WTC11 (cell line): ENCODE data around the gene MMP23B. TPM values are rescaled to one million over a fixed set of nuclear protein-coding genes. Genes with fewer than 3 reads are reported as not detected.

Experiments
- ATAC-seq: fragments of 200-7000 bp; cut with Tn5 transposase; 2 replicates; pipeline ENCODE4 v1.10.0; 2021; ENCODE audit warnings: mild to moderate bottlenecking, moderate library complexity
- CTCF ChIA-PET: fragments of 300-600 bp; sonication (Branson Sonifier 250); formaldehyde crosslinking; loops from one replicate; lab custom pipeline; 2021; ENCODE audit warnings: antibody characterized with exemption; lab: Charles Lee
- POLR2A ChIA-PET: fragments of 350-600 bp; sonication (Branson Sonifier 250); formaldehyde crosslinking; loops from one replicate; lab custom pipeline; 2021; ENCODE audit warnings: antibody characterized with exemption; lab: Charles Lee
- DNase-seq: peaks from one replicate; pipeline ENCODE4 v3.0.0; 2021; ENCODE audit warnings: low spot score
- H3K27ac Mint-ChIP-seq: 2 replicates; pipeline ENCODE4 v1.8.0; 2021; ENCODE audit warnings: mixed read lengths
- H3K27me3 Mint-ChIP-seq: 2 replicates; pipeline ENCODE4 v1.8.0; 2021; ENCODE audit warnings: low read depth, mild to moderate bottlenecking, moderate library complexity, mixed read lengths
- H3K36me3 Mint-ChIP-seq: 2 replicates; pipeline ENCODE4 v1.8.0; 2021; ENCODE audit warnings: mixed read lengths
- H3K4me1 Mint-ChIP-seq: 2 replicates; pipeline ENCODE4 v1.8.0; 2022; ENCODE audit warnings: mixed read lengths
- H3K4me3 Mint-ChIP-seq: 2 replicates; pipeline ENCODE4 v1.8.0; 2021; ENCODE audit warnings: mild to moderate bottlenecking, moderate library complexity, mixed read lengths
- H3K9me3 Mint-ChIP-seq: 2 replicates; pipeline ENCODE4 v1.8.0; 2021; ENCODE audit warnings: mixed read lengths
- CBFB ChIP-seq: sonication (generic); formaldehyde crosslinking; IDR thresholded peaks from 2 replicates; pipeline ENCODE4 v1.8.1; 2022; ENCODE audit warnings: mild to moderate bottlenecking, low read depth, missing genetic modification reagents
- CREB1 ChIP-seq: sonication (generic); formaldehyde crosslinking; IDR thresholded peaks from 2 replicates; pipeline ENCODE4 v1.8.0; 2023; ENCODE audit warnings: mild to moderate bottlenecking, missing genetic modification reagents
- E2F4 ChIP-seq: sonication (generic); formaldehyde crosslinking; IDR thresholded peaks from 2 replicates; pipeline ENCODE4 v1.8.1; 2022; ENCODE audit warnings: low read depth, mild to moderate bottlenecking, moderate library complexity, missing genetic modification reagents, borderline replicate concordance
- ESRRA ChIP-seq: sonication (generic); formaldehyde crosslinking; IDR thresholded peaks from 2 replicates; pipeline ENCODE4 v1.8.1; 2022; ENCODE audit warnings: mild to moderate bottlenecking, missing genetic modification reagents, borderline replicate concordance
- FOXP1 ChIP-seq: sonication (generic); formaldehyde crosslinking; IDR thresholded peaks from 2 replicates; pipeline ENCODE4 v1.8.0; 2022; ENCODE audit warnings: missing genetic modification reagents, mild to moderate bottlenecking, moderate library complexity, borderline replicate concordance
- GABPB1 ChIP-seq: sonication (generic); formaldehyde crosslinking; IDR thresholded peaks from 2 replicates; pipeline ENCODE4 v1.8.1; 2023; ENCODE audit warnings: mild to moderate bottlenecking, missing genetic modification reagents
- GTF2I ChIP-seq: fragments of 250-450 bp; sonication (Bioruptor Pico); conservative IDR thresholded peaks from 2 replicates; pipeline ENCODE4 v1.4.0; 2021; ENCODE audit warnings: mild to moderate bottlenecking
- IRF1 ChIP-seq: sonication (generic); formaldehyde crosslinking; IDR thresholded peaks from 2 replicates; pipeline ENCODE4 v1.8.0; 2023; ENCODE audit warnings: missing genetic modification reagents
- JAZF1 ChIP-seq: fragments of 250-450 bp; sonication (Bioruptor Pico); IDR thresholded peaks from 2 replicates; pipeline ENCODE4 v1.9.0; 2021; ENCODE audit warnings: moderate library complexity, mild to moderate bottlenecking, inconsistent platforms
- JUN ChIP-seq: sonication (generic); formaldehyde crosslinking; IDR thresholded peaks from 2 replicates; pipeline ENCODE4 v1.8.0; 2023; ENCODE audit warnings: mild to moderate bottlenecking, missing genetic modification reagents
- NFE2L1 ChIP-seq: sonication (generic); formaldehyde crosslinking; IDR thresholded peaks from 2 replicates; pipeline ENCODE4 v1.8.1; 2023; ENCODE audit warnings: missing genetic modification reagents
- NR2C2 ChIP-seq: sonication (generic); formaldehyde crosslinking; IDR thresholded peaks from 2 replicates; pipeline ENCODE4 v1.8.0; 2022; ENCODE audit warnings: mild to moderate bottlenecking, missing genetic modification reagents
- NR3C1 ChIP-seq: sonication (generic); formaldehyde crosslinking; conservative IDR thresholded peaks from 2 replicates; pipeline ENCODE4 v1.8.1; 2023; ENCODE audit warnings: low read depth, mild to moderate bottlenecking, missing genetic modification reagents
- PREB ChIP-seq: sonication (generic); formaldehyde crosslinking; IDR thresholded peaks from 2 replicates; pipeline ENCODE4 v1.8.1; 2022; ENCODE audit warnings: mild to moderate bottlenecking, missing genetic modification reagents, moderate library complexity, borderline replicate concordance
- RELA ChIP-seq: sonication (generic); formaldehyde crosslinking; IDR thresholded peaks from 2 replicates; pipeline ENCODE4 v1.8.1; 2022; ENCODE audit warnings: missing genetic modification reagents, mild to moderate bottlenecking, borderline replicate concordance
- SMAD3 ChIP-seq: sonication (generic); formaldehyde crosslinking; IDR thresholded peaks from 2 replicates; pipeline ENCODE4 v1.8.0; 2022; ENCODE audit warnings: missing genetic modification reagents, mild to moderate bottlenecking, borderline replicate concordance
- SMAD4 ChIP-seq: sonication (generic); formaldehyde crosslinking; IDR thresholded peaks from 2 replicates; pipeline ENCODE4 v1.8.0; 2022; ENCODE audit warnings: mild to moderate bottlenecking, missing genetic modification reagents
- TP53 ChIP-seq: sonication (generic); formaldehyde crosslinking; IDR thresholded peaks from 2 replicates; pipeline ENCODE4 v1.8.1; 2023; ENCODE audit warnings: mild to moderate bottlenecking, missing genetic modification reagents
- USF2 ChIP-seq: sonication (generic); formaldehyde crosslinking; IDR thresholded peaks from 2 replicates; pipeline ENCODE4 v1.8.1; 2023; ENCODE audit warnings: mild to moderate bottlenecking, missing genetic modification reagents, moderate library complexity
- ZBTB21 ChIP-seq: sonication (generic); formaldehyde crosslinking; IDR thresholded peaks from 2 replicates; pipeline ENCODE4 v1.8.1; 2023; ENCODE audit warnings: mild to moderate bottlenecking, missing genetic modification reagents, borderline replicate concordance
- ZNF219 ChIP-seq: sonication (generic); formaldehyde crosslinking; IDR thresholded peaks from 2 replicates; pipeline ENCODE4 v1.8.0; 2023; ENCODE audit warnings: missing genetic modification reagents, mild to moderate bottlenecking, borderline replicate concordance
- ZNF263 ChIP-seq: sonication (generic); formaldehyde crosslinking; IDR thresholded peaks from 2 replicates; pipeline ENCODE4 v1.8.1; 2022; ENCODE audit warnings: low read depth, mild to moderate bottlenecking, moderate library complexity, missing genetic modification reagents
- ZNF396 ChIP-seq: fragments of 250-450 bp; sonication (Bioruptor Pico); IDR thresholded peaks from 2 replicates; pipeline ENCODE4 v1.8.0; 2021; ENCODE audit warnings: mild to moderate bottlenecking, moderate library complexity, borderline replicate concordance
- ZNF416 ChIP-seq: fragments of 250-450 bp; sonication (Bioruptor Pico); IDR thresholded peaks from 2 replicates; pipeline ENCODE4 v1.9.0; 2021; ENCODE audit warnings: mild to moderate bottlenecking, inconsistent platforms
- ZNF423 ChIP-seq: fragments of 250-450 bp; sonication (Bioruptor Pico); IDR thresholded peaks from 2 replicates; pipeline ENCODE4 v2.1.2; 2022; ENCODE audit warnings: mild to moderate bottlenecking, moderate library complexity
- ZNF671 ChIP-seq: fragments of 250-450 bp; sonication (Bioruptor Pico); IDR thresholded peaks from 2 replicates; pipeline ENCODE4 v1.8.0; 2021; ENCODE audit warnings: mild to moderate bottlenecking
- total RNA-seq: library from RNA; stranded (reverse); gene quantifications from 3 replicates; pipeline ENCODE4 v1.2.3, GENCODE V29; 2021

The MMP23B gene
- total RNA-seq, 1 experiment from 2014 or later = 20.0 TPM

GRCh38 chr1:1598051-1598719 lies 33.8 kb upstream of the MMP23B start:
- DNase-seq = no peak
- POLR2A ChIA-PET = no interaction called here
- Mint-ChIP-seq H3K27me3 (peaks cover 25% of the 10 kb centered on the region), H3K9me3 (no peaks in the 10 kb centered on the region), H3K27ac (no peak overlapping the region), H3K36me3 (no peaks in the 10 kb centered on the region), H3K4me1 (peaks cover 10% of the 10 kb centered on the region; the same call in 1 of the 2 replicates), H3K4me3 (peak overlapping the region; percentile 72)
- CTCF ChIA-PET = interaction anchor here (1.0 to 3.3 kb wide), 4 partner anchors 12 to 47 kb away, joined by 4 to 13 read pairs (median 4); partner anchors contain the start of gene MIB2
- ATAC-seq = no peak
- TF ChIP-seq CREB1 (CRISPR knock-in tag) (no peak), GABPB1 (CRISPR knock-in tag) (no peak), NR2C2 (CRISPR knock-in tag) (no peak), IRF1 (CRISPR knock-in tag) (no peak), E2F4 (CRISPR knock-in tag) (no peak), ZNF263 (CRISPR knock-in tag) (no peak), NR3C1 (no peak)

- Mint-ChIP-seq H3K9me3 (no peaks in the 10 kb centered on the region), H3K27me3 (peaks cover 25% of the 10 kb centered on the region), H3K36me3 (no peaks in the 10 kb centered on the region), H3K4me1 (peaks cover 10% of the 10 kb centered on the region; the same call in 1 of the 2 replicates), H3K4me3 (peak overlapping the region; percentile 72), H3K27ac (no peak overlapping the region)
- DNase-seq (no peak), ATAC-seq (no peak)
- POLR2A ChIA-PET = interaction anchor here (0.6 kb wide), 1 partner anchor 30 kb away, joined by 5 read pairs; no protein-coding TSS in a partner anchor
- TF ChIP-seq ZNF671 (CRISPR knock-in tag) = no peak
- TF ChIP-seq CBFB (CRISPR knock-in tag) = no peak
- no peak for TF ChIP-seq USF2 (CRISPR knock-in tag)
- no peak for TF ChIP-seq SMAD4
- no peak for TF ChIP-seq ESRRA (CRISPR knock-in tag)
- TF ChIP-seq JAZF1 = no peak
- TF ChIP-seq ZNF219 (CRISPR knock-in tag) = no peak
- TF ChIP-seq PREB (CRISPR knock-in tag) = no peak
- TF ChIP-seq GTF2I (CRISPR knock-in tag) = no peak
- CTCF ChIA-PET = interaction anchor here (0.6 to 3.3 kb wide), 5 partner anchors 12 to 63 kb away, joined by 3 to 13 read pairs (median 4); partner anchors contain the start of gene MIB2
Measured at GRCh38 chr1:1598720-1599029, 33.3 kb upstream of the MMP23B start.

GRCh38 chr1:1599030-1599934 lies 32.7 kb upstream of the MMP23B start:
- POLR2A ChIA-PET = interaction anchor here (0.6 kb wide), 1 partner anchor 30 kb away, joined by 5 read pairs; no protein-coding TSS in a partner anchor
- H3K4me1 Mint-ChIP-seq = peaks cover 10% of the 10 kb centered on the region; the same call in 1 of the 2 replicates
- DNase-seq (peak; percentile 66), ATAC-seq (peak; percentile 38)
- peaks cover 25% of the 10 kb centered on the region for H3K27me3 Mint-ChIP-seq
- peak overlapping the region; percentile 72 for H3K4me3 Mint-ChIP-seq
- CTCF ChIA-PET = interaction anchor here (0.6 to 3.3 kb wide), 5 partner anchors 13 to 63 kb away, joined by 3 to 13 read pairs (median 4); partner anchors contain the start of gene MIB2
- no peaks in the 10 kb centered on the region for H3K9me3 Mint-ChIP-seq
- H3K27ac Mint-ChIP-seq = no peak overlapping the region
- no peaks in the 10 kb centered on the region for H3K36me3 Mint-ChIP-seq
- peak; percentile 61; the same call in 1 of the 2 replicates for TF ChIP-seq ZBTB21 (CRISPR knock-in tag)
- no peak for TF ChIP-seq NFE2L1 (CRISPR knock-in tag)
- peak; percentile 83 for TF ChIP-seq ZNF219 (CRISPR knock-in tag)
- peak; percentile 64; the same call in 1 of the 2 replicates for TF ChIP-seq SMAD3 (CRISPR knock-in tag)
- peak; percentile 68; the same call in 1 of the 2 replicates for TF ChIP-seq RELA (CRISPR knock-in tag)
- TF ChIP-seq FOXP1 (CRISPR knock-in tag) = peak; percentile 94
- TF ChIP-seq ZNF423 (CRISPR knock-in tag) = no peak
- peak; percentile 93 for TF ChIP-seq TP53
- TF ChIP-seq ESRRA (CRISPR knock-in tag) = no peak
- TF ChIP-seq USF2 (CRISPR knock-in tag) = no peak
- no peak for TF ChIP-seq ZNF396
- TF ChIP-seq JUN (CRISPR knock-in tag) = peak; percentile 90; the same call in 1 of the 2 replicates
- no peak for TF ChIP-seq ZNF416 (CRISPR knock-in tag)
